Frontal cortex (tissue), 4 donors: Measurements from ENCODE around the gene NACA2. TPM values are rescaled to one million over a fixed set of nuclear protein-coding genes. Genes with fewer than 3 reads are reported as not detected.
"Not testable (repeated sequence)": the region's sequence is repeated elsewhere in the genome, so short reads cannot be mapped to it uniquely, and the experiment has no call there.

Experiments
- DNase-seq, 2 donors: peaks; one replicate each; pipeline ENCODE4 v3.0.0; 2012; ENCODE audit warnings: low spot score in 2 of 2
- FAIRE-seq: peaks from 2 replicates; lab custom pipeline; 2012; peaks lifted over from hg19 to GRCh38; lab: Jason Lieb, UNC
- total RNA-seq: library from RNA; depleted of rRNA; stranded (reverse); fragments of >200 nt; gene quantifications from one replicate; pipeline ENCODE4 v1.2.3, GENCODE V29; 2014
- donor health status: control.
- donor health status: control.
- donor health status: control.

NACA2 gene
- total RNA-seq, 1 donor from 2014 or later = not detected

DNA sequence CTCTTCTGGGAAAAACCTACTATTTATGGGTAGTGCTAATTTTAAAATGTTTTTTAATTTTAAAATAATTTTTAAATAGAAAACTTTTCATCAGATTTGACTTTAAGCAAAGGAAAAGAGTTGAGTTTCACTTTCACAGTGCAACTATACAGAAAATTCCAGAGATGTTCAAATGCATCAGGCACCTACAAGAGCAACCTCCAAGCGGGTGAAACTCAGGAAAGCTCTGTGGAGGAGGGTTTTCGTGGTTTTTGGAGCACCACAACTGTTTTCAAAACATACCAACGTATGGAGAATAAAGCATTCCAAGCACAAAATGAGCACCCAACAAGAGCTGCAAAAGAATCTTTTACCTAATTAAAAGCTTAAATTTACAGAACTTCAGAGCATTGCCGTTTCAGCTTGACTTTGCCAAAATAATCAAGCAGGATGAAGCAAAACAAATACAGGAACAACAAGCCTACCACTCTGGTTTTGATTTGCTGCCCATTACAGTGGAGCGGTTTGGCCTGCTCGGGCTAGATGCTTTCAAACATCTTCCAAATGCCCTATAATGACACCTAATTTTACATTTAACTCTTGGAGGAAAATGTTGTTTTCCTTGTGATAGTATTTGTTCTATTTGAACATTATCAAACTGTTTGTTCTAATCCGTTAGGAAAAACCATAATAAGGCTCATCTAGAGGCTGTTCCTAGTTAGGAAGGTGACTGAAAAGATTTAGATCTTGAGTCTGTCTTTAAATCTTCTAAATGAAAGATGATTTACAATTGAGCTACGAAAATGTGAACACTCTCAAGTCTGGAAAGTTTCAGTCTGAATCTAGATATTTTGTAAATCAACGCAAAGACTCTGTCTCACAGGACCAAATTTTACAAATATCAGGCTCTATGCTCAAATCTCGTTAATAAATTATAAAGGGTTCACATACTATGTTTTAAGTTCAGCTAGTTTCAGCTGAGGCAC lies 34.5 kb downstream of the NACA2 start:
- DNase-seq (no peak), FAIRE-seq (no peak)

DNA sequence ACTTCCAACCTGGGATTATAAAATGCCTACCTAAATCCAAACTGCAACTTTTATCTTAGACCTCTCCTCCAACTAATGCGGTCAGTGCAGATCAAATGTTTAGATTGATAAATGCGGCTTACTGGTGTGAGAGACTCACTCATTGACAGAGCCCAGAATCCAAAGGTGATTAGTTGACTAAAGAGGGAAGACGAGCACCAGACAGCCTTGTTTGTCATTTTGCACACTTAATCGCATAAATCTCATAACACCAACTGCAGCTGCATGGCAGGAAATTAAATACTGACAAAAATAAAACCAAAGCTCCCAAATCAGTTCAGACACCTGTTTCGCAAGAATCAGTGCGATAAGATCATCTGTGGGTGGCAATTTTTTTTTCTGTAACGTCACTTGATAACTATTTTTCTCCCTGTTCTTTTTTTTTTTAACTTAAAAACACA lies 35.9 kb downstream of the NACA2 start:
- DNase-seq (no peak), FAIRE-seq (no peak)

DNA sequence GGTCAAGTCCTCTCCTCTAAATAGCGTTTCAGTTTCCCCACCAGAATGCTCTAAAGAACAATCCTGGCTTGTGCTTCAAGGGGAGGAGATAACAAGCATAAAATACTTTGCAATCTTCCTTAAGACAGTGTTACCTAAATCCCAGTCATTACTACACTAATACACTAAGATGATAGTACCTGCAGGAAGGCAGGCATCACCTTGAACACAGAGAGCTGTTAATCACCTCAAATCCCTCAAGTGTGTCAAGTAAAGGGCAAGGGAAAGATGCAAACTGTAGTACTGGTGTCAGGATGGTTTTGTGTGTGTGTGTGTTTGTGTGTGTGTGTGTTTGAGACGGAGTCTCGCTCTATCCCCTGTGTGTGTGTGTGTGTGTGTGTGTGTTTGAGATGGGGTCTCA lies 36.8 kb downstream of the NACA2 start:
- no peak for DNase-seq
- FAIRE-seq = no peak

DNA sequence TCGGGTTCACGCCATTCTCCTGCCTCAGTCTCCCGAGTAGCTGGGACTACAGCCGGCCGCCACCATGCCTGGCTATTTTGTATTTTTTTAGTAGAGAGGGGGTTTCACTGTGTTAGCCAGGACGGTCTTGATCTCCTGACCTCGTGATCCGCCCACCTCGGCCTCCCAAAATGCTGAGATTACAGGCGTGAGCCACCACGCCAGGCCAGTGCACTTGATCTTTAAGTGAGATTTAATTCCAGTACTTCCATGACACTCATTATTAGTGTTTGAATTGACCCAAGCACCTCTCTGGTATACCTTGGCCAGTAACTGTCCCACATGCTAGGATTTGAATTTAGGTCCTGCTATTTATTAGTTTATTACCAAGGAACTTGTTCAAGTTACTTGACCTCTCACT lies 38.5 kb downstream of the NACA2 start:
- not testable (repeated sequence) for DNase-seq

DNA sequence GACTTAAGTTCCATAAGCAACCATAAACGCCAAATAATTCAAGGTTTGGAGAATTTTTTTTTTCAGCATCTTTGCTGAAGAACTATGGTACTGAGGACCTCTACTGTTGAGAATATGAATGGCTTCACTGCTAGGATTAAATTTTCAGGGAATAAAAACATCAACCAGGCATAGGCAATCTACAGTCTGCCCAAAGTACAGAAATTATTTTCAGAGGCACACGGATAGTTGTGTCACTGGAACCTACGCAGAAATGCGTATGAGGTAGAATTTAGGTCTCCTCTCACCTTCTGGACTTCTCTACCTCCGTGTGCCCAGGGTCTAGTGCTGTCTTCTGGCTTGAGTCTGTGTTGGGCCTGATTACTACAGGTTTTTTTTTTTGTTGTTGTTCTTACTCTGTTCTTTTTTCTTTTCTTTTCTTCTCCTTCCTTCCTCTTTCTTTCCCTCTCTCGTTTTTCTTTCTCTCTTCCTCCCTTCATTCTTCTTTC lies 39.7 kb downstream of the NACA2 start:
- DNase-seq = peak; percentile 20 to 44

More for the DNA sequence above, 38.5 kb downstream of the NACA2 start:
- not testable (repeated sequence) for FAIRE-seq

DNA sequence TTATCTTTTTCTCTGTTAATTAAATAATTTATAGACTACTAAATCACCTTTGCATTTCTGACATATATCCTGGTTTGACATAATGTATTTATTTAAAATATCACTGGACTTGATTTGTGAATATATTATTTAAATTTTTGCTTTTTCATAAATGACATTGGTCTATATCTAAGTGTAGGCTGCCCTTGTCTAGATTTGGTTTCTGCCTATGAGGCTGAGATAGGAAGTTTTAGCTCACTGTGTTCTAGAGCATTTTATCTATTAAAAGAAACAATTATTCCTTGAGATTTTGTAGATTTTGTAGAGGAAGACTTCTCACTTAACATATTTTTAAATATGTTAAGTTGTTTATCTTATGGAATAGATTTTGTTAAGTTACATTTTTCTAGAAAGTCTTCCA lies 43.9 kb downstream of the NACA2 start:
- FAIRE-seq = no peak
- DNase-seq = no peak

More for the DNA sequence above, 39.7 kb downstream of the NACA2 start:
- peak; percentile 64 for FAIRE-seq

DNA sequence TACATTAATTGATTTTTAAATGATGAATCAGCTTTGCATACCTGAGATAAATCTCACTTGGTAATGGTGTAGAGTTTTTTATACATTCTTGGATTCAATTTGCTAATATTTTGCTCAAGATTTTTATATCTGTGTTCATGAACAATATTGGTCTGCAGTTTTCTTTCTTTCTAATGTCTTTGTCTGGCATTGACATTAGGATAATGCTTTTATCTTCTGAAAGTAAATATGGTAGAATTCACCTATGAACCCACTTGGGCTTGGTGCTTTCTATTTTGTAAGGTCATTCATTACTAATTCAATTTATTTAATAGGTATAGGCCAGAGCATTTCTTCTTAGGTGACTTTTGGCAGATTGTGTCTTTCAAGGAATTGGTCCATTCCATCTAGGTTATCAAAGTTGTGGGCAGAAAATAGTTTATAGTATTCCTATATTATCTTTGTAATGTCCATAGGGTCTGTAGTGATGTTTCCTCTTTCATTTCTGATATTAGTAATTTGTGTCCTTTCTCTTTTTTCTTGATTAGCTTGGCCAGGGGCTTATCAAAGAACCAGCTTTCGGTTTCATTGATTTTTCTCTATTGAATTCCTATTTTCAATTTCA lies 45.6 kb downstream of the NACA2 start:
- DNase-seq (no peak), FAIRE-seq (no peak)

DNA sequence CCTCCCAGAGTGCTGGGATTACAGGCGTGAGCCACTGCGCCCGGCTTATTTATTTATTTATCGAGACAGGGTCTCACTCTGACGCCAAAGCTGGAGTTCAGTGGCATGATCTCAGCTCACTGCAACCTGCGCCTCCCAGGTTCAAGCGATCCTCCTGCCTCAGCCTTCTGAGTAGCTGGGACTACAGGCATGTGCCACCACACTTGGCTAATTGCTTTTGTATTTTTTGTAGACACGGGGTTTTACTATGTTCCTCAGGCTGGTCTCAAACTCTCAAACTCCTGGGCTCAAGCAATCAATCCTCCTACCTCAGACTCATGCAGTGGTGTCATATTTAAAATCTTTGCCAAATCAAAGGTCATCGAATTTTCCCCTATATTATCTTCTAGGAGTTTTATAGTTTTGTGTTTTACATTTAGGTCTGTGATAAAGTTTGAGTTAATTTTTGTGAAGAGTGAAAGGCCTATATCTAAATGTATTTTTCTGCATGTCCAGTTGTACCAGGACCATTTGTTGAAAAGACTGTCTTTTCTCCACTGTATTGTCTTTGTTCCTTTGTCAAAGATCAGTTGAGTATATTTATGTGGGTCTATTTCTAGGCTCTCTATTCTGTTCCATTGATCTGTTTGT lies 47.1 kb downstream of the NACA2 start:
- FAIRE-seq (no peak), DNase-seq (no peak)

DNA sequence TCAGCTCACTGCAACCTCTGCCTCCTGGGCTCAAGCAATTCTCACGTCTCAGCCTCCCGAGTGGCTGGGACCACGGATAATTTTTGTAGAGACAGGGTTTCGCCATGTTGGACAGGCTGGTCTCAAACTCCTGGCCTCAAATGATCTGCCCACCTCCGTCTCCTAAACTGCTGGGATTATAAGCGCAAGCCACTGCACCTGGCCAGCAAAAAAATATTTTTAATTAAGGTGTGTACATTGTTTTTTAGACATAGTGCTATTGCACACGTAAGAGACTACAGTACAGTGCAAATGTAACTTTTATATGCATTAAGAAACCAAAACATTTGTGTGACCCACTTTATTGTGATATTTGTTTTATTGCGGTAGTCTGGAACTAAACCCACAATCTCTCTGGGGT lies 49.0 kb downstream of the NACA2 start:
- DNase-seq (no peak), FAIRE-seq (no peak)

DNA sequence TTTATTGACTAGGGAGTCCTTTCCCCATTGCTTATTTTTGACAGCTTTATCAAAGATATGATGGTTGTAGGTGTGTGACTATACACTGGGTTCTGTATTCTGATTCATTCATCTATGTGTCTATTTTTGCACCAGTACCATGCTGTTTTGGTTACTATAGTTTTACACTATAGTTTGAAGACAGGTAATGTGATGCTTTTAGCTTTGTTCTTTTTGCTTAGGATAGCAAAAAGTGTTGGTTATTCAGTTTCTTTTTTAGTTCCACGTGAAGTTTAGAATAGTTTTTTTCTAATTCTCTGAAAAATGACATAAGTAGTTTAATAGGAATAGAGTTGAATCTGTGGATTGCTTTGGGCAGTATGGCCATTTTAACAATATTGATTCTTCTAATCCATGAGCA lies 50.1 kb downstream of the NACA2 start:
- no peak for DNase-seq
- FAIRE-seq = no peak

Other genes starting within 250 kb of the NACA2 start
- 1.2 TPM for gene TBX2, start 191.4 kb downstream of the NACA2 start, total RNA-seq
- not detected for gene TBX4, start 138.8 kb downstream of the NACA2 start, total RNA-seq